Prostate gland (tissue), 2 donors: Measurements from ENCODE around the gene G3BP1. TPM values are rescaled to one million over a fixed set of nuclear protein-coding genes. Genes with fewer than 3 reads are reported as not detected.

Source experiments
- DNase-seq: peaks from one replicate; pipeline ENCODE4 v3.0.0-alpha.2; 2019; ENCODE audit warnings: low spot score
- H3K27ac ChIP-seq, 2 donors: fragments of 200-600 bp; sonication (generic); 2 replicates each; pipeline ENCODE4 v1.5.1; 2017 to 2019
- H3K27me3 ChIP-seq: fragments of 200-600 bp; sonication (generic); replicated peaks from 2 replicates; pipeline ENCODE4 v1.5.1; 2019; ENCODE audit not compliant: insufficient read depth
- H3K36me3 ChIP-seq, 2 donors: fragments of 200-600 bp; sonication (generic); 1 replicate in 1 of 2; 2 replicates in 1 of 2; pipeline versions ENCODE4 v1.5.1 to v1.8.1; 2017 to 2019
- H3K4me1 ChIP-seq: fragments of 200-600 bp; sonication (generic); replicated peaks from 2 replicates; pipeline ENCODE4 v1.5.1; 2019
- H3K4me3 ChIP-seq, 2 donors: fragments of 200-600 bp; sonication (generic); 2 replicates each; pipeline ENCODE4 v1.5.1; 2017 to 2019
- H3K9me3 ChIP-seq: fragments of 200-600 bp; sonication (generic); 2 replicates; pipeline ENCODE4 v1.5.1; 2017
- POLR2A ChIP-seq: fragments of 450-650 bp; IDR thresholded peaks from one replicate; pipeline ENCODE4 v1.6.1; 2016; ENCODE audit warnings: antibody characterized with exemption, mild to moderate bottlenecking
- POLR2AphosphoS5 ChIP-seq: sonication (generic); formaldehyde crosslinking; IDR thresholded peaks from one replicate; pipeline ENCODE4 v1.6.1; 2017; ENCODE audit warnings: antibody characterized with exemption
- WGBS: methylation state at CpG from one replicate; pipeline ENCODE4 v1.1.5; 2018; 5-methylcytosine and 5-hydroxymethylcytosine counted together
- intact Hi-C: fragments of 100-400 bp; cut with DNase I; formaldehyde crosslinking; loops from one replicate; pipeline ENCODE4 v1.14.2; 2022
- total RNA-seq, 2 donors: library from RNA; depleted of rRNA; stranded (reverse); fragments of >200 nt; gene quantifications; one replicate each; pipeline ENCODE4 v1.1.0, GENCODE V29; 2016
- TF ChIP-seq, protein P1 (sequence below), 4 experiments: fragments of 200-600 bp in 2 of 4; fragments of 450-650 bp in 2 of 4; sonication (generic) in 2 of 4; IDR thresholded peaks; 1 replicate in 3 of 4; 2 replicates in 1 of 4; pipeline ENCODE4 v1.5.1; 2016 to 2019; ENCODE audit warnings: antibody characterized with exemption in 4 of 4, mild to moderate bottlenecking in 2 of 4, moderate library complexity in 2 of 4

G3BP1 gene
- total RNA-seq, 2 donors from 2014 or later: 98.4 to 119 TPM

GRCh38 chr5:151808451-151809169 lies 36.9 kb downstream of the G3BP1 start:
- intact Hi-C loops: no loop called here
- Histone ChIP-seq H3K9me3 (no peaks in the 10 kb centered on the region), H3K36me3 (peaks cover 0 to 10% of the 10 kb centered on the region in 2 donors), H3K4me1 (no peaks in the 10 kb centered on the region), H3K4me3 (no peak overlapping the region), H3K27ac (no peak overlapping the region), H3K27me3 (no peaks in the 10 kb centered on the region)
- TF ChIP-seq, protein P1, sequence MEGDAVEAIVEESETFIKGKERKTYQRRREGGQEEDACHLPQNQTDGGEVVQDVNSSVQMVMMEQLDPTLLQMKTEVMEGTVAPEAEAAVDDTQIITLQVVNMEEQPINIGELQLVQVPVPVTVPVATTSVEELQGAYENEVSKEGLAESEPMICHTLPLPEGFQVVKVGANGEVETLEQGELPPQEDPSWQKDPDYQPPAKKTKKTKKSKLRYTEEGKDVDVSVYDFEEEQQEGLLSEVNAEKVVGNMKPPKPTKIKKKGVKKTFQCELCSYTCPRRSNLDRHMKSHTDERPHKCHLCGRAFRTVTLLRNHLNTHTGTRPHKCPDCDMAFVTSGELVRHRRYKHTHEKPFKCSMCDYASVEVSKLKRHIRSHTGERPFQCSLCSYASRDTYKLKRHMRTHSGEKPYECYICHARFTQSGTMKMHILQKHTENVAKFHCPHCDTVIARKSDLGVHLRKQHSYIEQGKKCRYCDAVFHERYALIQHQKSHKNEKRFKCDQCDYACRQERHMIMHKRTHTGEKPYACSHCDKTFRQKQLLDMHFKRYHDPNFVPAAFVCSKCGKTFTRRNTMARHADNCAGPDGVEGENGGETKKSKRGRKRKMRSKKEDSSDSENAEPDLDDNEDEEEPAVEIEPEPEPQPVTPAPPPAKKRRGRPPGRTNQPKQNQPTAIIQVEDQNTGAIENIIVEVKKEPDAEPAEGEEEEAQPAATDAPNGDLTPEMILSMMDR (IDR thresholded peaks at IDR 0.05): no peak
- TF ChIP-seq POLR2AphosphoS5 (no peak), POLR2A (no peak)
- 82% methylated on average over 4 of the region's 4 CpGs for WGBS
- DNase-seq: no peak

- TF ChIP-seq POLR2AphosphoS5 (no peak), POLR2A (no peak)
- TF ChIP-seq, protein P1 (IDR thresholded peaks at IDR 0.05): no peak
- no peak for DNase-seq
- Histone ChIP-seq H3K27me3 (no peaks in the 10 kb centered on the region), H3K36me3 (peaks cover 0 to 5% of the 10 kb centered on the region in 2 donors), H3K27ac (no peak overlapping the region), H3K9me3 (no peaks in the 10 kb centered on the region), H3K4me1 (no peaks in the 10 kb centered on the region), H3K4me3 (no peak overlapping the region)
- intact Hi-C loops: no loop called here
- WGBS: 42% methylated on average over 1 of the region's 1 CpG
These were observed 38.7 kb downstream of the G3BP1 start for GRCh38 chr5:151810449-151810848.

GRCh38 chr5:151810897-151811296 lies 39.1 kb downstream of the G3BP1 start:
- H3K36me3 ChIP-seq: peaks cover 0 to 5% of the 10 kb centered on the region in 2 donors
- no peaks in the 10 kb centered on the region for H3K9me3 ChIP-seq
- DNase-seq: no peak
- TF ChIP-seq POLR2A (no peak), POLR2AphosphoS5 (no peak)
- TF ChIP-seq, protein P1 (IDR thresholded peaks at IDR 0.05): no peak
- H3K4me3 ChIP-seq: no peak overlapping the region
- no peak overlapping the region for H3K27ac ChIP-seq
- no peaks in the 10 kb centered on the region for H3K27me3 ChIP-seq
- intact Hi-C loops: no loop called here
- WGBS: 93% methylated on average over 1 of the region's 1 CpG
- H3K4me1 ChIP-seq: no peaks in the 10 kb centered on the region

DNA sequence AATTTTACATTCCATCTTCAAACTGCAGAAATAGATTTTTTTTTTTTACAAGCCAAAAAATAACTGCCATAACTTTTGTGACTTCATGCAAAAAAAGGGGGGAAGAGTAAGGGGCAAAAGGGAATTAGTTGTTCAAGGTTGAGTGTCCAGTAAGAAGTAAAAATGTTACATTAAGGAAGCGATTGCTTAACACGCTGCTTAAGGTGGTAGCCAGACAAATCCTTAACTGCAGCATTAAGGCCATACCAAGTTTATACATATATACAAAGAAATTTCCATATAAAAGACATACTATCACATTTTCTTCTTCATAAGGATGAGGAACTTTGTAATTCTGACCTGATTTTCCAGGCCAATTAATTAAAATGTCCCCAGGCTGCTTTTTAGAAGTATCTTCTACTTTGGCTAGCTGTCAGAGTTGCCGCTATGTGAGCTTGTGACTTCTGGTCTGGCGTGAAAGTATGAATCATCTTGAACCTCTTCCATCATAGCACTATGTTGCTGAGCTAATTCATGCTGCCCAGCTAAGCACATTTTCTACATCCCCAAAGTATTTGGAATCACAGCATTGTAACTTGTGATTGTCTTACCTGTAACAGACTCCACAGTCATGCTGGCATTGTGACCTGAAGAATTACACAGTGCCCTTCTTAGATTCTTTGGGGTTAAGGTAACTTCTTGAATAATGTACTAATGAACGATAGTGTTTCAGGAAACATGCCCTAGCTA lies 40.0 kb downstream of the G3BP1 start:
- no peaks in the 10 kb centered on the region for H3K4me1 ChIP-seq
- TF ChIP-seq POLR2A (no peak), POLR2AphosphoS5 (no peak)
- TF ChIP-seq, protein P1 (IDR thresholded peaks at IDR 0.05): no peak
- no peak overlapping the region for H3K4me3 ChIP-seq
- H3K27me3 ChIP-seq: no peaks in the 10 kb centered on the region
- intact Hi-C loops: no loop called here
- 80% methylated on average over 5 of the region's 5 CpGs for WGBS
- H3K36me3 ChIP-seq: peaks cover 0 to 5% of the 10 kb centered on the region in 2 donors
- H3K27ac ChIP-seq: no peak overlapping the region
- DNase-seq: no peak
- H3K9me3 ChIP-seq: no peaks in the 10 kb centered on the region
